KOPT-K1 (cell line): Measurements from ENCODE around the gene LPP.

Experiments
- H3K27ac ChIP-seq: fragments of 200-600 bp; sonication (generic); 2 replicates; pipeline ENCODE4 v1.5.1; 2016; ENCODE audit warnings: antibody characterized with exemption, mild to moderate bottlenecking, low read depth, low read length; ENCODE audit not compliant: poor library complexity, severe bottlenecking
- H3K36me3 ChIP-seq: fragments of 200-600 bp; sonication (generic); 2 replicates; pipeline ENCODE4 v1.5.1; 2017; ENCODE audit warnings: antibody characterized with exemption, mild to moderate bottlenecking, low read length, moderate library complexity; ENCODE audit not compliant: insufficient read depth
- H3K9me3 ChIP-seq: fragments of 200-600 bp; sonication (generic); 2 replicates; pipeline ENCODE4 v1.5.1; 2017; ENCODE audit warnings: antibody characterized with exemption, low read length, mild to moderate bottlenecking; ENCODE audit not compliant: insufficient read depth, poor library complexity, severe bottlenecking

The LPP gene

GRCh38 chr3:188345223-188345622, 191.3 kb downstream of the LPP start:
- Histone ChIP-seq H3K36me3 (no peaks in the 10 kb centered on the region), H3K27ac (no peak overlapping the region), H3K9me3 (no peaks in the 10 kb centered on the region)

DNA sequence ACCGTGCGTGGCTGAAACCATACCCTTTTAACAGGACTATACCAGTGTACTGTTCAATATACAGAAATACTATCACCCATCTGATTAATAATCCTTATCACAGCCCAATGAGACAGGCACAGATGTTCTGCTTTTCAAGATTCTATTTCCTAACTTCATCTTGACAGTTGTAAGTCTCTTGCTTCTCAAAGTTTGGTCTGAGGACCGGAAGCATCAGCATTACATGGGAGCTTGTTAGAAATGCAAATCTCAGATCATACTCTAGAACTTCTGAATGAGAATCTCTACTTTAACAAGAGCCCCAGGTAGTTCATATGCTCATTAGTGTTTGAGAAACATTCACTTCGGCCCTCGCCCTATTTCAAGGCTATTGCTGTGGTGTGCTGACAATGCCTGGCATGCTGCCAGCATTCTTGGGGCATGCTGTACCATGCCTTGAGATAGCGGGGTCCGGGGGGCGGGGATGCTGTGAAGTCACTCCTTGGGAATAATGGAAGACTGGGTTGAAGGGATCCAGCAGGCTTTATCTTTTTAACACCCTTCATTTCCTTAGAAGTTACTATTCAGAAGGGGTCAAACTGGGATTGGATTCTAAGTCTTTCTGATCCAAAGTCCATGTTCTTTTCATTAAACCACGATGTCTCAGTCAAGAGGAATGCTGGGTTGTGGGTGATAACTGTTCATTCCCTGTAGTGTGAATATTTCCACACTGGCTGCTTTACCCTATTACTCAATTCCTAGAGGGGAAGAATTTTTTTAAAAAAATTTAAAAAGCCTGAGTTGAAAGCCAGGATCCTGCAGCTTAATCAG, 194.7 kb downstream of the LPP start:
- Histone ChIP-seq H3K36me3 (no peaks in the 10 kb centered on the region), H3K27ac (no peak overlapping the region), H3K9me3 (no peaks in the 10 kb centered on the region)

DNA sequence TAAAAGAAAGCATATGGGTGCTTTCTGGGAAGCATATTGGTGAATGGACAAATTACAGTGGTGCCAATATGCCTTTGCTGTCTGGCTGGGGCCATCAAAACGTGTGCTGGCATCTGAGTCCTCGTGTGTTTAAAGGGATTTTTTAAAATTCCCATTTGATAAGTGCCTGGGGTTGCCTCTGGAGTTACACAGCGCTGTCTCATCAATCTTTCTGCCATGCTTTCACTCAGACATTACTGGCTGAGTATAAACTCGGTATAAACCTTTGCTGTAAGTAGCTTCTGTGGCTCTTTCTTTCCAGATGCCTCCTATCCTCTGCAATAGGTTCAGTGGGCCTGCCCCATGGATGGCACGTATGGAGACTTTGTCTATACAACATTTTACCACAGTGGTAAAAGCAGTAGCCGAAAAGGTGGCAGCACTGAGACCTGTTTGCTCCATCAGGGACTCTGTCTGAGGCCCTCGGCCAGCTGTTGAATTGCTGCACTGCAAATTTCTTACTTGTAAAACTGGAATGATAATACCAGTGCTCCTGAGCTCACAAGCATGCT, 195.5 kb downstream of the LPP start:
- H3K9me3 ChIP-seq, result no peaks in the 10 kb centered on the region
- no peaks in the 10 kb centered on the region for H3K36me3 ChIP-seq
- no peak overlapping the region for H3K27ac ChIP-seq

- no peak overlapping the region for H3K27ac ChIP-seq
- H3K9me3 ChIP-seq, result no peaks in the 10 kb centered on the region
- H3K36me3 ChIP-seq, result no peaks in the 10 kb centered on the region
Observed at GRCh38 chr3:188349933-188350332, 196.0 kb downstream of the LPP start.

- no peaks in the 10 kb centered on the region for H3K36me3 ChIP-seq
- no peak overlapping the region for H3K27ac ChIP-seq
- no peaks in the 10 kb centered on the region for H3K9me3 ChIP-seq
Observed at GRCh38 chr3:188350961-188351360, 197.0 kb downstream of the LPP start.

DNA sequence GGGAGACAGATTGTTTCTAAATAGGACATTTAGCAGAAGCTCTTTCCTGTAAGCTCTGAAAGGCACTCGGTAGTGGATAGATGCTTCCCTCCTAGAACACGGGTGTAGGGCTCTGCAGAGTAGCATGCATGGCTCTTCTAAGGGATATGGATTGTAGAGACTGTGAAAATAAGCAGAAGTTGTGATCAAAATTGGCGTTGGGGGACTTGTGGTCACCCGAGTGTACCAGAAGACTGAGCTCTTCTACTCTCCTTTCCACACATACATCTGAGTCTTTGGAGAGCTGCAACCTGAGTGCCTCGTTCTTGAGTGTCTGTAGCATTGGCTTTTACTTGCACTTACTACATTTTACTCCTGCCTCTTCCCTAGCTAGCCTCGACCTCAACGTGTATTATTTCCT, 197.7 kb downstream of the LPP start:
- H3K36me3 ChIP-seq, result no peaks in the 10 kb centered on the region
- no peak overlapping the region for H3K27ac ChIP-seq
- H3K9me3 ChIP-seq, result no peaks in the 10 kb centered on the region

- Histone ChIP-seq H3K36me3 (no peaks in the 10 kb centered on the region), H3K27ac (no peak overlapping the region), H3K9me3 (no peaks in the 10 kb centered on the region)
Observed at GRCh38 chr3:188352196-188352927, 198.4 kb downstream of the LPP start.

DNA sequence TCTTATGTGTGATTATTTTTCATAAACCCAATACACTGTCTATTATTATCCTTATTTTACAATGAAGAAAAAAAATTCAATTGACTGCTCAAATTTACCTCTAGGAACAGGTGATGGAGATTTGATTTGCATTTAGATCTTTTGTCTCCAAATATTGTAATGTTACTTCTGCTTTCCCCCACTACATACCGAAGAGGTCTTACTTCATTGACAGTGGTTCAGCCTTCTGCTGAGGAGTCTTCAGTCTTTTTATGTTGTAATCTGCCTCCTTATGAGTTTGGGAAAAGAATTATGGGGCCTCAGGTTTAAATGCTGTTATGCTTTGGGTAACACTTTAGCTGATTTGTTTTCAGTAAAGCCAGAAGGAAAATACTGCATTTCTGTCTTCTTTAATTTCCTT, 199.5 kb downstream of the LPP start:
- no peaks in the 10 kb centered on the region for H3K9me3 ChIP-seq
- no peaks in the 10 kb centered on the region for H3K36me3 ChIP-seq
- H3K27ac ChIP-seq, result no peak overlapping the region

DNA sequence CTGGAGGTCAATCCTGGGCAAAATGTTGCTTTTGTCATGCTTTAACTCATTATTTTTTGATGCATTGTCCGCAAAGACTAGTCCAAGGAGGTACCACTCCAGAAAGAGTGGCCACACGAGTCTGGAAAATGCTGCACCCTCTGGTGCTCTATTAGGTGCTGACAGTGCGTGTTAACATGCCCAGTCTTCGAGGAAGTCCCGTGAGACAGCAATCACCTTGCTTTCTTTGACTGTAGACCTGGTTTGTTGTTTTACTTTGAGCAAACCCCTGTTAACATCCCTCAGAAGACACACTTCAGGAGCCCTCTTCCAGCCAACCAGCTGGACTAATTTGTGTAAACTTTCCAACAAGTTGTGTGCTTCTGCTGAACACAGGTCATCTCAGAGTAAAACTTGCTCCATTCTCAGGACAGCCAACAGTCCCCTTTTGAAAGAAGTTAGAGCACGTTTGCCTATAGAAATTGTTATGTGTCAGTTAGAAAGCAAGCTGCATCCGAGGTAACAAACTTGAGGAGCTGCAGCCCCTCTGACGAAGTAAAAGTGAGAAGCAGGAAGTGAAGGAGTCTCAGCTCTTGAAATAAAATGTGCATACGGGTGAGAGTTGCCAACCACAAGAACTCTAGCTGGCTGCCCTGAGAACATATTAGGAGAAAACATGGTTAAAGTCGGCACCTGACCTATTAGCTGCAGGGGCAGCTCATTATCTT, 205.0 kb downstream of the LPP start:
- no peaks in the 10 kb centered on the region for H3K36me3 ChIP-seq
- H3K9me3 ChIP-seq, result no peaks in the 10 kb centered on the region
- peak overlapping the region; percentile 79 for H3K27ac ChIP-seq

DNA sequence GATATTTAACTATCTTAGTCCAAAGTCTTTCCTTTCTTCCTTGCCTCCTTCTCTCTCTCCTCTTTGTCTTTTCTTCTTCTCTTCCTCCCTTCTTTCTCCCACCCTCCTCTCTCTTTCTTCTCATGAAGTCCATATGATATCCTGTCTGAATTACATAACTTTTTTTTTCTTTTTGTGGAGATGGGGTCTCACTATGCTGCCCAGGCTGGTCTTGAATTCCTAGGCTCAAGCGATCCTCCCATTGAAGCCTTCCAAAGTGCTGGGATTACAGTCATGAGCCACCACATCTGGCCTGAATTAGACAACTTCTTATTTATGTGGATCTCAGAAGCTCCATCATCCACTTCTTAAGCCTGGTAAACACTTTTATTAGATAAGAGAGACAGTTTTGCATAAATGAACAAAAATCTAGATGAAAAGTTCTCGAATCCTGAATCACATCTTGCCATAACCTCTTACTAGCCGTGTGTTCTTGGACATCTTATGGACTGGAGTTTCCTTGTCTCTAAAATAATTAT, 206.5 kb downstream of the LPP start:
- no peak overlapping the region for H3K27ac ChIP-seq
- H3K36me3 ChIP-seq, result no peaks in the 10 kb centered on the region
- no peaks in the 10 kb centered on the region for H3K9me3 ChIP-seq

- peak overlapping the region; percentile 36 for H3K27ac ChIP-seq
- no peaks in the 10 kb centered on the region for H3K9me3 ChIP-seq
- H3K36me3 ChIP-seq, result no peaks in the 10 kb centered on the region
Observed at GRCh38 chr3:188361888-188362287, 207.9 kb downstream of the LPP start.

DNA sequence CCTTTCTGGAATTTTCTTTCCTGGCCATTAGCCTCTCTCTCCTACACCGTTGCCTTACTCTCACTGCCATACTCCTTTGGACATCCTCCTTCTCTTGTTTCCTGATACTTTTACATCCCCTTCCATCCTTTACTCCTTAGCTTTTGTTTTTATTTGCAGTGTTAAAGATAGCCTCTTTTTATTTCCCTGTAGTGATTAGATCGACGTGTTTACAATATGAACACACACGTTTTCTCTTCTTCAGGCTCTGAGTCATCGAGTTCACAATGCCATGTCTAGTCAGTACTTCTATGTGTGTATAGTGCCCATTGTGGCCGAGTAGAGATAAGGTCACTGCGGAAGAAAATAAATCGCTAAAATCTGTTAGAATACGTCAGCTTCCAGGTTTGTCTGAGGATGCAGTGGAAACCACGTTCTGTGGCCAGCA, 208.5 kb downstream of the LPP start:
- no peaks in the 10 kb centered on the region for H3K9me3 ChIP-seq

DNA sequence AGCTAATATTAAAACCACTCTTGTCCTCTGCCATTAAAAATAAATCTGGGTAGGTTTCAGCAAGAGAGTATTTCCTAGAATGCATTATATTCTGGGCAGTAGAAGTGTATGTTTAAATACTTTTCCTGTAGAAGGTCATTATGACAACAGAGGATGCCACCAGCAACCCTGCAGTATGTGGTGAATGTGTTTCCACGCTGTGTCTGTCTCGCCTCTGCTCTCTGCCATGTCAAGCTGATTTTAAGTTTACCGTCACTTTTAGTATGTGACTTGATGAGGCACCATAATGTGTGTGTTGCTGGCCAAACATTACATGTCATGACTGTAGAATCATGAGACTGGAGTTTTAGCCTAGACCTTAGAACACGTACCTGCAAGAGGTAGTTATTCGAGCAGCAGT, 211.2 kb downstream of the LPP start:
- Histone ChIP-seq H3K9me3 (no peaks in the 10 kb centered on the region), H3K36me3 (no peaks in the 10 kb centered on the region), H3K27ac (no peak overlapping the region)

More for the DNA sequence above, 208.5 kb downstream of the LPP start:
- Histone ChIP-seq H3K36me3 (no peaks in the 10 kb centered on the region), H3K27ac (peak overlapping the region; percentile 36)

GRCh38 chr3:188365988-188366698, 212.2 kb downstream of the LPP start:
- Histone ChIP-seq H3K27ac (no peak overlapping the region), H3K36me3 (no peaks in the 10 kb centered on the region), H3K9me3 (no peaks in the 10 kb centered on the region)
